GM12878 (cell line): Measurements from ENCODE around the gene ARRB2. TPM values are rescaled to one million over a fixed set of nuclear protein-coding genes. Genes with fewer than 3 reads are reported as not detected.

Source experiments
- CEBPZ ChIP-seq: fragments of 150-350 bp; IDR thresholded peaks from 2 replicates; pipeline ENCODE4 v1.6.1; 2016; ENCODE audit warnings: low read depth, low read length
- NR2F1 ChIP-seq: fragments of 450-650 bp; conservative IDR thresholded peaks from 2 replicates; pipeline ENCODE4 v1.6.1; 2017; ENCODE audit warnings: mild to moderate bottlenecking
- RAD21 ChIP-seq: IDR thresholded peaks from 2 replicates; pipeline ENCODE4 v1.6.1; 2011; ENCODE audit warnings: mild to moderate bottlenecking, low read depth, low read length, moderate library complexity; ENCODE audit not compliant: insufficient read depth
- RBBP5 ChIP-seq: fragments of 200-600 bp; sonication (generic); conservative IDR thresholded peaks from 2 replicates; pipeline ENCODE4 v1.6.1; 2016
- YBX1 ChIP-seq: fragments of 450-650 bp; IDR thresholded peaks from 2 replicates; pipeline ENCODE4 v1.6.1; 2016; ENCODE audit warnings: antibody characterized with exemption
- ZNF592 ChIP-seq: fragments of 450-650 bp; IDR thresholded peaks from 2 replicates; pipeline ENCODE4 v1.6.1; 2017; ENCODE audit warnings: mild to moderate bottlenecking, moderate library complexity
- polyA plus RNA-seq, 11 experiments: library from polyadenylated mRNA; depleted of rRNA in 4 of 11; unstranded in 6 of 11; stranded (reverse) in 5 of 11; fragments of >200 nt; fragmentation: Nextera tagmentation in 4 of 11; fragmentation: Illumina TruSeq in 1 of 11; extraction: Ambion mirVana in 4 of 11; extraction: Trizol in 1 of 11; gene quantifications; 1 replicate in 1 of 11; 2 replicates in 10 of 11; pipeline versions ENCODE4 v1.2.1 to v1.2.3, GENCODE V29; 2011 to 2016; ENCODE audit warnings: inconsistent platforms in 2 of 11, missing spikeins in 2 of 11, low read depth in 1 of 11
- total RNA-seq, 4 experiments: library from RNA; depleted of rRNA in 3 of 4; stranded (reverse); fragments of >200 nt in 3 of 4; fragmentation: Illumina TruSeq in 1 of 4; extraction: Trizol in 1 of 4; gene quantifications; 2 replicates each; pipeline versions ENCODE4 v1.2.1 to v1.2.3, GENCODE V29; 2013 to 2021

ARRB2 gene
- total and polyA plus RNA-seq, 10 of the 15 experiments (the other 5 are each of a cell fraction or from before 2014, with no cell fraction given), result 6.5 to 75.2 (median 43.1) TPM

- TF ChIP-seq CEBPZ (no peak), YBX1 (no peak), RAD21 (peak; percentile 63), NR2F1 (no peak), ZNF592 (no peak), RBBP5 (no peak)
Measured at GRCh38 chr17:4733073-4733531, 22.7 kb downstream of the ARRB2 start (continued).
